Glomerular endothelial cell (primary cell): Measurements from ENCODE around the gene CDH13. TPM values are rescaled to one million over a fixed set of nuclear protein-coding genes. Genes with fewer than 3 reads are reported as not detected.

Experiments
- DNase-seq: peaks from one replicate; pipeline ENCODE4 v3.0.0-alpha.2; 2011; ENCODE audit warnings: low read depth, low spot score; ENCODE audit errors: extremely low read depth
- total RNA-seq: library from RNA; depleted of rRNA; stranded (reverse); fragments of >200 nt; gene quantifications from 2 replicates; pipeline ENCODE4 v1.2.3, GENCODE V29; 2015

The CDH13 gene
- total RNA-seq, 1 donor from 2014 or later: 111 TPM

DNA sequence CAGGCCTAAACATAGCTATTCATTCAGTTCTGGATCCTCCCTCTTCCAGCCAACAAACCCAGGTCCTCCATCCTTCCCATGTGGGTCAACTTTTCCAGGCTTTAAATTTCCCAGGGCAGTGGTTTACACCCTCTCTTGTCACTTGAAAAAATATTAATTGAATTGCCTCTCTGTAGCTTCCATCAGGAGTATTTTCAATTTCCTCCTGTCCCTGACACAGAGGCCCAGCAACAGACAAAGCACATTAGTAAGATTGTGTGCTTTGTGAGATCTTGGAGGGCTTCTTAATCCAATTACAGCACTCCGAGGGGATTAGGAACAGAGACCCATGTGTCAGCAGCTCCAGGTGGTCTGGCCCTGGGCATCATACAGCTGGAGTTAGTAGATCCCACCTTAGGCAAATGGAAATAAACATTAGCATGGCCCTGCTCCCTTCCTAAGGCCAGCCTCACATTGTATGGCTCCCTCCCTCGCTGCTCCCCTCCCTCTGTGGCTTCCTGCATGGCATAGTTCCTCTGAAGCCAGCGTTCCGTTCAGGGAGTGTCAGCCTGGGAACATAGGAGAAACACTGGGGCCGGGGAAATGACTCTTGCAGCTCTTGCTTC is 1048.3 kb downstream of the CDH13 start:
- DNase-seq: no peak

DNA sequence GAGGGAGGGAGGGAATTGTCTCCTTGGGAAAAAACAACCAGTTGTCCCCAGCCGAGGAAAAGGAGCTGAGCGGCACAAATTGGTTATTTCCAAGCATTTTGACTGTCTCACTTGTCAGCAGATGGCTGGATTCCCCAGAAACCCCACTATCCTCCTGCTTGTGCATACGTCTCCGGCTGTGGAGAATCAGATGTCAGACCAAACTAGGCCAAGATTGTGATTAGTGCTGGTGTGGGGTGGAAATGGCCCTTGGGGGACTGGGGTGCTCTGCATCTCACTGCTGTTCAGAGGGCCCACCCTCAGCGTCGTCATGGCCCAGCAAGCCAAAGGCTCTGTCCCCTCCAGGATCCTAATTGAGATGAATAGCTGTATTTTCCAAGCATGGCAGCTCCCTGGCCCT is 1049.3 kb downstream of the CDH13 start:
- DNase-seq: no peak

DNA sequence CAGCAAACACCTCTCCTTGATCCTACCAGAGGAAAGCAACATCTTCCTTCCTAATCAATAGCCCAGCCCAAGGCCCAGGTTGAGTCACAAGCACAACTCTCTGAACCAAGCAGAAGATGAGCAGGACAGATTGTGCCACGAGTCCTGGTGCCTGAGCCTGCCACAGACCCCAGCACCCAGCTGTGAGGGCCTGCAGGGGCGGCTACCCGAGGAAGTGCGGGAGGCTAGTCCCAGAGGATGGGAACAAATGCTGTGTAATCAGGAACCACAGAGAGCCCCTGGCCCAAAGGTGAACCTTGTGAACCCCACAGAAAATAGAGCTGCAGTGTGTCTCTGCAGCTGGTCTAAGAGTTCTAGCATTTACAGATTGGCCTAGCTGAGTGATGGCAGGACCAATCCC is 1054.2 kb downstream of the CDH13 start:
- no peak for DNase-seq

DNA sequence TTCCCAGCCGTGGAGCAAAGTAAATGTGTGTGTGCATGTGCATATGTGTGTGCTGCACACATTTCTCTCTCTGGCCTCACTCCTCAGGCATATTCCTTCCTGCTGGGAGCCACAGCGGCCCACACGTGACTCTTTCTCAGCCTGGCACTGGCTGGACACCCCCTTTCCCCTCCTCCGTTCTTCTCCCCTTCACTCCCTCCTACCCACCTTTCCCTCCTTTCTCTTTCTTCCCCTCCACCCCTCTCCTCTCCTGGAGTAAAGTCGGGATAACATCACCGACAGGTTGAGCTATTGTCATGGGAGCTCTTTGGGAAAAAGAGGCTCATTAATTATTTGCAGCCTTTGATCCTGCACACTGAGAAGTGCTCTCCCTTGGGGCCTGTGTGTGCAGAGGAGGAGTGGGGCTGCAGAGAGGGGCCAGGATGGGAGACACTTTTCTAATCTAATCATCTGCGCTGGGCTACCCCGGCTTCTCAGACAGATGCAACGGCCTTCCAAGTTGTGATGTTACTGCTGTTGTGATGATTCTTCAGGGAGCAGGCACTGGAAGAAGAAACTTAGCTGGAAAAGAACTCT is 1054.7 kb downstream of the CDH13 start:
- DNase-seq: no peak

DNA sequence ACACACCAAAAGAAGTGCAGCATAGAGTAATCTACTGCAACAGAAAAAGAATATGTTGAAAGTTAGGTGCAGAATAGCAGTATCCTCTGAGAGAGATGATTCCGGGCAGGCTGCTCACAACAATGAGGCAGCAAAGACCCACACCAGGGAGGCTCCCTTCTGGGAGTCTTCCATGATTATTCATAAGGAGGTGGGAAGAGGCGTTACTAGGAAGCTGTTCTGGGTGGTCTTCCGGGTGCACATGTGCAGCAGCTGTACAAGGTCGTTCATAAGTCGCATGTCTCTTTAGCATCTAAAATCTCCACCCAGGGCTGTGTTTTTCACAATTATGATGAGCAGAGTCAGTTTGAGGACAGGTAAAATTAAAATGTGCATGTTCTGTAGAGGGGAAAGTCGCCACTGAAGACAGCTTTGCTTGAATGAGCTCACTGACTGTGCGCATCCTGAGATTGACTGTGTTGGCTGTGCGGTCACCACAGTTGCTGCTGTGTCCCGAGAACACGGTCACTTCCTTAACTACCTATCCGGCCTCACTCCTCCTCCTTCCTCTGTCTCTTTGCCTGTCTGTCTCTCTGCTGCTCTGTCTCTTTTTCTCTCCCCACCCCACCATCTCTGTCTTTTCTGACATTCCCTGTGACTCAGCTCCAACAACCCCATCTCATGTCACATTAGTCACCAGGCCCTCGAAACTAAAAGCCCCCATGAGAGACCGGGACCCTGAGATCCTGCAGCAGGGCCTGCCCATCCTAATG is 1055.5 kb downstream of the CDH13 start:
- DNase-seq: no peak

DNA sequence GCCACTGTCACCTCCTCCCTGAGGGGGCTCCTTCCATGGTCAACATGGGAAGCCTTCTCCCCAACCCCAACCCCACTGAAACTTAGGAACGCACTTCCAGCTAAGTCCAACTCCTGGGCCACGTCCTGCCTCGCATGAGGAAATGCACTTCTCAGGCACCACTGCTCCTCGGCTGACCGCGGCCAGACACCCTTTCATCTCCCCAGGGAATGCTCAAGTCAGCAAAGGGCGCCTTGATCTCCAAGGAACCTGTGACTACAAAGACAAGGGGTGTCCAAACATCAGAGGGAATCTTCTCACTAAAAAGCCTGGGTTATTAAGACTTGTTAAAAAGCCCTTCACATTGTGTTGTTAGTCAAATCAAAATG is 1056.1 kb downstream of the CDH13 start:
- no peak for DNase-seq

DNA sequence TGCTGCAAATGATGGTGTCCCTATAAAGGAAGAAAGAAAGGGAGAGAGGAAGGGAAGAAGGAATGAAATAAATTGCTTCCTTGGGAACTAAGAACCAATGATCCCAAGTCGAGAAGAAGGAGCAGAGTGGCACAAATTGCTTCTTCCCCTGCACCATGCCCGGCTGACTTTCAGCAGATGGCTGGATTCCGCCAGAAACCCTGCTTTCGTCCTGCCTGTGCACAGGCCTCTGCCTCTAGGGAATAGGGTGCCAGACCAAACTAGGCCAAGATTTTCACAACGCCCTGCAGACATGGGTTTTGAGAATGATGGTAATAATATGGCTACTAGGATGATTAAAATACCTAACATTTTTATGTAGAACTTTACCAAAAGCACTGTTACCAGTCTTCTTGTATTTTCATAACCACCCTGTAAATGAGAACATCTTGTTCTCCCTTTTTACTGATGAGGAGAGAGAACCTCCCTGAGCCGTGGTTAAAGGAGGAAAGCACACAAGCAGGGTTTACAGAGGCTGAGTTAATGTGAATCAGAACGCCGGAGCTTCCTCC is 1058.9 kb downstream of the CDH13 start:
- DNase-seq: no peak

DNA sequence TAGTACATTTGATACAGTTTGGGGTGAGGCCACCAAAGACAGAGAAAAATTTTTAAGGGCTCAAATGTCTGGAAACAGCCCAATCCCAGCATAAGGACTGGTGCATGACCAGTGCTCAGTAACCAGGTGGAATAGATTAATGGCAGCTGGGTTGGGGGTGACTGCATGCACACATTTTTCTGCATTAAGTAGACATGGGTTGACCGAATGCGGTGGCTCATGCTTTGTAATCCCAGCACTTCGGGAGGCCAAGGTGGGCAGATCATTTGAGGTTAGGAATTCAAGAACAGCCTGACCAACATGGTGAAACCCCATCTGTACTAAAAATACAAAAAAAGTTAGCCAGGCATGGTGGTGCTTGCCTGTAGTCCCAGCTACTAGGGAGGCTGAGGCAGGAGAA is 1060.0 kb downstream of the CDH13 start:
- DNase-seq: no peak

DNA sequence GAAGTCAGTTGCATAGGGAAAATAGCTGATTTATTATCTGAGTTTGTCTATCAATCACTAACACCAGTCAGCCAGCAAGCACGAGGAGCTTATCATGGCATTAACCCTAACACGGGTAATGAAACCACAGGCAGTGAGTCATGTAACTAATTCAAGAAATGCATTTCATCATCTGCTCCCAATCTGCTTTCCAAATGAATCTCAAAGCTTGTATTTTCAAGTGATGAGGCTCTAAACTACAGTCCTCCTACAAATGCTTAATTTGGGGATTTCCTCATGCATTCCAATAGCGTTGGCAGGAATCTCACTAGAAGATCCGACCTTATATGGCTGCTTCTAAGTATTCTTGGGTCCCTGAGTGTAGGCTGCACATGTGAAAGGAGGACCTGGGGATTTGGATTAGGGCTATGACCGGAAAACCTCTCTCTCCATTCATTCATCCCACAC is 1062.6 kb downstream of the CDH13 start:
- DNase-seq: no peak

DNA sequence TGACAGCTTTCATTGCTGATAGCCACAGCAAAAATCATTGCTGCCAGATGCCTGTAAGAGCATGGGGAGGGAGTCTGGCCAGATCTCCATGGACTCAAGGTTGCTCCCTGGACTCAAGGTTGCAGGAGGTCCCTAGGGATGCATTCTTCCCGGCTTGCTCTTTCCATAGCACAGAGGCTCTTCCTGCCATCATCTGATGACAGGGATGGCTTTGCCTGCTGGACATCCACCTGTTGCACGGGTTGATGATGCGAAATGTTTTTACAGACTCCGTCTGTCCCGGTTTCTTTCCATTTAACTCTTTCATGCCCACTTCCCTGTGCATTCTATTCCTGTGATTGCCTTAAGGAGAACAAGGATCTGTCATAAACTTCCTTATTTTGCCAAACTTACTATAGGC is 1065.5 kb downstream of the CDH13 start:
- no peak for DNase-seq

DNA sequence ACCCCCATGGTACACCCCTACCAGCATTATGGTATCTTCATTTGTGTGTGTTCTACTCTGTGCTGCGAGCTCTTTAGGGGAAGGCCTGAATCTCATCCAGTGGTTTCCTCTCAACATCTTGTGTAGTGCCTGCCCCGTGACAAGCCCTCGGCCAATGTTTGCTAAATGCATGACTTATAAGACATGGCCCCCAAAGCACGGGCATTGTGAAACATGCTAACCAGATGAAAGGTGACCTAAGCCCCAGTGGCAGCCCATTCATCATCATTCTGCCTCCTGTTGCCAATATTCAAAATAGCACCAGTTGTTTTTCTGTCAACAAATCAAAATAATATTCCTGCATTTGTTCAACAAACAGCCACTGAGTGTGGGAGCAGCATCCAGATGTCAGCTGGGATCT is 1072.2 kb downstream of the CDH13 start:
- no peak for DNase-seq

DNA sequence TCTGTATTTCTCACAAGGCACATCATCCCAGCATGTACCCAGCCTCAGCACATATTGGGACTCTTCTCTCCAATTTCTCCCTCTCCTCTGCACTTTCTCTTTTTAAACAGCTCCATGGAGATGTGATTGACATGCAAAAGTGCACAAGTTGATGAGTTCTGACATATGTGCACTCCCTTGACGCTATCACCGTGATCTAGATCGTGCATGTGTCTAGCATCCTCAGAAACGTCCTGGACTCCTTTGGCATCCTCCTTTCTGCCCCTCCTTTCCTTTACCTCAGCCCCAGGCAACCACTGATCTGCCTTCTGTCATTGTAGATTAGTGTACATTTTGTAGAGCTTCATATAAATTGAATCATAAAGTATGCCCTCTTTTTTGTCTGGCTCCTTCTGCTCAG is 1073.0 kb downstream of the CDH13 start:
- DNase-seq: no peak

DNA sequence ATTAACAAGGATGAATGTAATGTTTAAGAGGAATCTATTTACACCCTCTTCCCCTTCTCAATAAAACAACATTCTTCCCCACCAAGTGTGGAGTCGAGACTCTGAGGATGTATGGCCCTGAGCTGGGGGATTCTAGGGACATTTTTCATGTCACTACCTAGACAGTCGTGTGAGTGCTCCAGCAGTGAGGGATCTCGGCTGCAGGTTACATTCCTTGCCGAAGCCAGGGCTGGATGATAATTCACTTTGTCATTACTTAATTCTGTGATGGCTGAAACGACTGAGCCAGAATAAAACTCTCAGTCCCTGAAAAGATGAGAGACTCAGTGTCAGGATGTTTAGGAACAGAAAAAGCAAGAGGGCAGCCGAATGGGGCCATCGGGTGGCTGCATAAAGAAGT is 1074.1 kb downstream of the CDH13 start:
- DNase-seq: no peak

DNA sequence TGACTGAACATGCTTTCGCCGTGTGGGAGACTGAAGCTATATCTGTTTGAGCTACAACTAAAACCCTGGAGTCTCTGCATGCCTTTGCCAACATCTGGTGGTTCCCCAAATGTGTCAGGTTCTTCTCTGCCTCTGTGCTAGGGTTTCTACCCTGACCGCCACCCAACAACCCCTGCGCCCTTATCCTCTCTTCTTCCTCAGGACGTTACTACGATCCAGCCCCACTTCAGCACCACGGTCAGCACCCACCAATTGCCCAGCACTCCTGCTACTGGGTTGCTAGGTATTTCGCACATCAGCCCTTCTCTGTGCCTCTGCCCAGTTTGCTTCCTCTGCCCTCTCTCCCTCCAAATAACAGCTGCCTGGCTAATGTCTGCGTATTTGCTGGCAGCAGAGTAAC is 1074.7 kb downstream of the CDH13 start:
- no peak for DNase-seq

DNA sequence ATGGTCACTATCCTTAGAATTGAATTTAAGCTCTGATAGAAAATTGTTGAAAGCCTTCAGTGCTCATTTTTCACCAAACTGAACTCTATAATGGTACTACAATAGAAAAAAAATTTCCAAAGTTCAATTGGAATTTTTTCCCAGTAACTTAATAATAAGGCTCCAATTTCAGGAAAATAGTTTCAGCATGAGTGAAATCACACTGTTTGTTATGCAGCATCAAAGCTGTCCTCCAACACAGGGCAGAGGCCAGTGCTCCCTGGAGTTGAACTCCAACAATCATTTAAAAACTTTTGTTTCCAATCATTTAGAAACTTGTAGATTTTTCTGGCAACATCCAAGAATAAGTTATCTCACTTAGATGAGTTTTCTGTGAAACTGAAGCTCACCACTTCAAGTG is 1077.9 kb downstream of the CDH13 start:
- DNase-seq: no peak

DNA sequence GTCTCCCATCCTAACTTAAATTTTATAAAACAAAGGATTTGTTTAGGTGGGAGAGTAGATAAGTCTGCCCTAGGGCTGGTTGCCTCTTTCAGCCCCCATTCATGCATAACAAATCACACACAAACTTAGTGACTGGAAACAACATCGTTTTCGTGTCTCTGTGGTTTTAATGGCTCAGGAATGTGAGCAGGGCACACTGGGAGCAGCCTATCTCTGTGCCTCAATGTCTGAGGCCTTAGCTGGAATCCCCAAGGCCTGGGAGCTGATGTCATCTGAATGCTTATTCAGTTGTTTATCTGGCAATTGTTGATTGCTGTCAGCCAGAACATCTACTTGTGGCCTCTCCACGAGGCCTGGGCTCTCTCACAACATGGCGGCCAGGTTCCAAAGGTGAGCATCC is 1079.1 kb downstream of the CDH13 start:
- no peak for DNase-seq

DNA sequence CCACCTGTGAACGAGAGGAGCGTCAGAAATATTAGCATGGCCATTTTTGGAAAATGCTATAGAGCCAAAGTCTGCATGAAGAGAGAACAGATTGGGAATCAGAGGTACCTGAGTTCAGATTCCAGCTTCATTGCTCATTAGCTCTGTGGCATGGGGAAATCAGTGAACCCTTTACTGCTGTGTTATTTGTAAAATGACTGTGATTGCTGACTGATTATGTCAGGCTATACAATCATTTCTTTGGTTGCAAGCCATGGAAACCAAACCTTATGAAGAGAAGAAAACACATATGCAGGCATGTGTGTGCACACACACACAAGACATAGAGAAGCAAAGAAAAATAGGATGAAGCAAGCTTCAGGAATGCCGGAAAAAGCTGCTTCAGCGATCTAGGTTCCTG is 1079.6 kb downstream of the CDH13 start:
- DNase-seq: no peak

DNA sequence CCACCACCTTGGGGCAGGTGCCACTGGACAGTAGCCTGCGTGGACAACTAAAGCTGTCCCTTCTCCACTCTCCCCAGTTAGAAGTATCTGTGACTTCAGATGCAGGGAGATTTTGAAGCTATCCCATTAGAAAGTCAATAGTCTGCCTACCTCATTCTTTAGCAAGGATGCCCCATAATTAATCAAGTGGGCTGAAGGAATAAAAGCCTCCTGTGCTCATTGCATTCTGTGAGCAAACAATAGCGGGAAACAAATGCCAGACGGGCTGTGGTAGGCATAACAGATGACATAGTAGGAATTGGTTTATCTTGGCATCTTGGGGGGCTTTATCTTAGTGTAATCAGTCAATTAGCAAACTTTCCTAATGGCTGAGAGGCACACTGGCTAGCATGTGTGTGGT is 1084.3 kb downstream of the CDH13 start:
- no peak for DNase-seq

DNA sequence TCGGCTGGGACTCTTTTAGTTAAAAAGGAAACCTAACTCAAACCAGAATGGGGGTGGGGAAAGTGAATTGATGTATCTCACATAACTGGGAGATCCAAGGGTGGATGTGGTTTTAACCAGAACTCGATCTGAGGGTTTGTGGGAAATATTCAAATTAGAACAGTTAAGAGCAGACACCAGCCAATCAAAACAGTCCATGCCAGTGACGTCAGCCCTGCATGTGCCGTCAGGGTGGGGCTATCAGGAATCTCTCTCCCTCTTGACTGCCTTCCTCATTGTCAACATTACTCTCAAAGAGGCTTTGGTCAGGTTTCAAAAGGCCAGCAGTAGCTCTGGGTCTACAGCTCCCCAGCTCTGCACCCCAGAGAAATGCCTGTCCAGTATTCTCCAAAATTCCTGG is 1086.8 kb downstream of the CDH13 start:
- DNase-seq: no peak

DNA sequence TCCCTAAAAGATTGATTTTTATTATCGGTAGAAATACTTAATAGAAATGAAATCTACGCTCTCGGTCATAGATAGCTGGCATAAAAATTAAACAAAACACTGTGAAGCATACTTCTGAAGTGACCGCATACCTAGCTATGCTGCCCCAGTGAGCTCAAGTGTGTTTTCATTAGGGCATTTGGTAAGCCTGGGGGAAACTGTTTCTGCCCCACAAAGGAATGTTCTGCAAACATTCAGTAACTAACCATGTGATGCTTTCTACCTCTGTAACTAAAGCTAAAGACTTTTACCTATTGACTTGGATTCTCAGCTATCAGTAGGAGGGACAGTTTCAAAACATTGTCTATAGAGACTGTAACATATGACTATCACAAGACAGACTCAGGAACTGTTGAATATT is 1087.5 kb downstream of the CDH13 start:
- DNase-seq: no peak

DNA sequence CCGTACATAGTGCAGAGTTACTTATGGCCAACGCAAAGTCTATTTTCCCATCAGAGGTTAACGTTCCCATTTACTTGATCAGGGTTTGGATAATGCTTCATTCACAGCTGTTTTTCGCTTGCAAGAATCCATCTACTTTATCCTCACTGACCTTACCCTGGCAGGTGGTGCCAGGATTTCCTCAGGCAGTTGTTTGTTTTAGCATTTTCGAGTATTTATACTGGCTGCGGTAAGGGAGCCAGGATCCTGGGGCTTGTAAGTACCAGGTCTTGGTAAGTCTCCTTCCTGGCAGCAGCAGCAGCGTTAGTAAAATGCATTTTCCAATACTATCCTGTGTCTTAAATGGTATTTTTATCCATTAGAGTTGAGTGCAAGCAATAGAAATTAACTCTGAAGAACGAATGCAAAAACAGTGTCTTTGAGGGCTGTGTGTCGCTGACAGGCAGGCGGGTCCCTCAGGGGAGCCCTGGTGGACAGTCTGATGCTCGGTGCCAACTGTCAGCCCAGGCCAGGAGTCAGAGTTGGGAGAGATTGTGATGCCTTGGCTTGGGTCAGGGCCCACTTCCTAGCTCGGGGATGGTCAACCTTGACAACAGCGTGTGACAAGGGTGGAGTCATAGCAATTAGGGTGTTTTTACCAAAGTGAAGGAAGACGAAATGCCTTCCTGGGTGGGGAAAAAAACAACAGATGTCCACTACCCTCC is 1088.6 kb downstream of the CDH13 start:
- no peak for DNase-seq

DNA sequence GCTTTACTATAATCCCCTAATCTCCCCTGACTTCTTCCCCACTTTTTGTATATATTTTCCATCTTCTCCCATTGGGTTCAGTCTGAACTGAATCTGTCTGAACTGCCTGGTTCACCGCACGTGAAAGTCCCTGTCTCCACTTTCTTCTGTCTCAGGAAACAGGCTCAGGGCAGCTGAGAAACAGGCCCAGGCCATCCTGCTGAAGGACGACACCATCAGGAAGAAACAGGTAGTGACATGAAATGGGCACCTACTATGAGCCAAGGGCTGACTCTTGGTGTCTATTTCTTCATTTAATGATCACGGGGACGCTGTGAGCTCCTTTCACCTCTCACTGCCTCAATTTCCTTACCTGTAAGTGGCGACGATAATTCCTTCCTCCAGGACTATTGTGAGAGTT is 1090.5 kb downstream of the CDH13 start:
- DNase-seq: no peak
